Stimulated activated CD4-positive, alpha-beta T cell treated with anti-CD3 and anti-CD28 coated beads, Interleukin-4, amount 100 ng/mL, for 1 hour (primary cell): ENCODE measurements around the gene PIGU.

ENCODE experiments used
- DNase-seq: peaks from one replicate; pipeline ENCODE4 v3.0.0-alpha.2; 2020

Gene PIGU

GRCh38 chr20:34654207-34654744 lies 22.6 kb downstream of the PIGU start:
- DNase-seq = no peak

GRCh38 chr20:34651200-34651599 lies 25.7 kb downstream of the PIGU start:
- no peak for DNase-seq

GRCh38 chr20:34647737-34648136 lies 29.2 kb downstream of the PIGU start:
- no peak for DNase-seq

GRCh38 chr20:34644951-34645350 lies 31.9 kb downstream of the PIGU start:
- no peak for DNase-seq

- DNase-seq = no peak
Observed at GRCh38 chr20:34644345-34644744, 32.5 kb downstream of the PIGU start.

- DNase-seq = no peak
Observed at GRCh38 chr20:34643928-34644327, 33.0 kb downstream of the PIGU start.

GRCh38 chr20:34642009-34642408 lies 34.9 kb downstream of the PIGU start:
- DNase-seq = no peak

- no peak for DNase-seq
Observed at GRCh38 chr20:34639755-34640222, 37.1 kb downstream of the PIGU start.

GRCh38 chr20:34638532-34638931 lies 38.4 kb downstream of the PIGU start:
- DNase-seq = no peak

- no peak for DNase-seq
Observed at GRCh38 chr20:34638039-34638292, 38.9 kb downstream of the PIGU start.

- DNase-seq = no peak
Observed at GRCh38 chr20:34637245-34638038, 39.5 kb downstream of the PIGU start.

- DNase-seq = no peak
Observed at GRCh38 chr20:34636648-34637047, 40.2 kb downstream of the PIGU start.

- no peak for DNase-seq
Observed at GRCh38 chr20:34634392-34634791, 42.5 kb downstream of the PIGU start.

GRCh38 chr20:34632870-34633452 lies 43.9 kb downstream of the PIGU start:
- no peak for DNase-seq

GRCh38 chr20:34629904-34630303 lies 47.0 kb downstream of the PIGU start:
- no peak for DNase-seq

- no peak for DNase-seq
Observed at GRCh38 chr20:34629342-34629741, 47.5 kb downstream of the PIGU start.

GRCh38 chr20:34628026-34628425 lies 48.9 kb downstream of the PIGU start:
- no peak for DNase-seq

GRCh38 chr20:34627458-34627857 lies 49.4 kb downstream of the PIGU start:
- DNase-seq = no peak

GRCh38 chr20:34626992-34627391 lies 49.9 kb downstream of the PIGU start:
- no peak for DNase-seq

- DNase-seq = no peak
Observed at GRCh38 chr20:34624629-34625028, 52.3 kb downstream of the PIGU start.

- no peak for DNase-seq
Observed at GRCh38 chr20:34622821-34623451, 54.0 kb downstream of the PIGU start.

GRCh38 chr20:34621383-34622367 lies 55.2 kb downstream of the PIGU start:
- DNase-seq = no peak

GRCh38 chr20:34621036-34621343 lies 55.9 kb downstream of the PIGU start:
- DNase-seq = no peak
